Thyroid gland (tissue), 4 donors: ENCODE data around the gene UNKL.

Experiments used
- POLR2A ChIP-seq, 2 donors: fragments of 450-650 bp; IDR thresholded peaks; one replicate each; pipeline ENCODE4 v1.6.1; 2017; ENCODE audit warnings: antibody characterized with exemption in 2 of 2, mild to moderate bottlenecking in 2 of 2, moderate library complexity in 1 of 2
- TF ChIP-seq, protein P1 (sequence below), 6 experiments: fragments of 200-600 bp in 3 of 6; fragments of 450-650 bp in 3 of 6; sonication (generic) in 3 of 6; IDR thresholded peaks; one replicate each; pipeline ENCODE4 v1.5.1; 2016 to 2019; ENCODE audit warnings: antibody characterized with exemption in 6 of 6, mild to moderate bottlenecking in 2 of 6, inconsistent platforms in 1 of 6, moderate library complexity in 1 of 6

DNA sequence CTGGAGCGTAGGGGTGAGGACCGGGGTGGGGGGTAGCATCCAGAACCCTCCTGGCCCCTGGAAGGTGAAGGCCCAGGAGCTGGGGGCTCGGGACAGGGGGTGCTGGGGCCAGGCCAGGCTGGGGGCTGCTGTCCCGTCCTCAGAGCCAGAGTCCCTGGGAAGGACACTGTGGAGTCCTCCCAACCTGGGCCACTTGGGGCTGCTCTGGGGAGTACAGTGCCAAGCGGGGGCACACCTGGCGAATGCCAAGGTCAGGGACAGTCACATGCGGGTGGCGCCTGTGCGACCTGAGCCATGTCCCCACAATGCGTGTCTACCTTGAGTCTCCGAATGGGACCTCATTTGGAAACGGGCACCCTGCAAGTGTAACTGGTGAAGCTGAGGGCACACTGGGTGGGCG is 15.1 kb upstream of the UNKL start:
- TF ChIP-seq, protein P1, sequence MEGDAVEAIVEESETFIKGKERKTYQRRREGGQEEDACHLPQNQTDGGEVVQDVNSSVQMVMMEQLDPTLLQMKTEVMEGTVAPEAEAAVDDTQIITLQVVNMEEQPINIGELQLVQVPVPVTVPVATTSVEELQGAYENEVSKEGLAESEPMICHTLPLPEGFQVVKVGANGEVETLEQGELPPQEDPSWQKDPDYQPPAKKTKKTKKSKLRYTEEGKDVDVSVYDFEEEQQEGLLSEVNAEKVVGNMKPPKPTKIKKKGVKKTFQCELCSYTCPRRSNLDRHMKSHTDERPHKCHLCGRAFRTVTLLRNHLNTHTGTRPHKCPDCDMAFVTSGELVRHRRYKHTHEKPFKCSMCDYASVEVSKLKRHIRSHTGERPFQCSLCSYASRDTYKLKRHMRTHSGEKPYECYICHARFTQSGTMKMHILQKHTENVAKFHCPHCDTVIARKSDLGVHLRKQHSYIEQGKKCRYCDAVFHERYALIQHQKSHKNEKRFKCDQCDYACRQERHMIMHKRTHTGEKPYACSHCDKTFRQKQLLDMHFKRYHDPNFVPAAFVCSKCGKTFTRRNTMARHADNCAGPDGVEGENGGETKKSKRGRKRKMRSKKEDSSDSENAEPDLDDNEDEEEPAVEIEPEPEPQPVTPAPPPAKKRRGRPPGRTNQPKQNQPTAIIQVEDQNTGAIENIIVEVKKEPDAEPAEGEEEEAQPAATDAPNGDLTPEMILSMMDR (IDR thresholded peaks at IDR 0.05) = no peak
- no peak for TF ChIP-seq POLR2A (IDR thresholded peaks at IDR 0.05)
